ENCODE results near the gene KLF18. TPM values are rescaled to one million over a fixed set of nuclear protein-coding genes. Genes with fewer than 3 reads are reported as not detected.

The KLF18 gene
- total RNA-seq, 1 experiment from 2014 or later: 0.07 TPM

DNA sequence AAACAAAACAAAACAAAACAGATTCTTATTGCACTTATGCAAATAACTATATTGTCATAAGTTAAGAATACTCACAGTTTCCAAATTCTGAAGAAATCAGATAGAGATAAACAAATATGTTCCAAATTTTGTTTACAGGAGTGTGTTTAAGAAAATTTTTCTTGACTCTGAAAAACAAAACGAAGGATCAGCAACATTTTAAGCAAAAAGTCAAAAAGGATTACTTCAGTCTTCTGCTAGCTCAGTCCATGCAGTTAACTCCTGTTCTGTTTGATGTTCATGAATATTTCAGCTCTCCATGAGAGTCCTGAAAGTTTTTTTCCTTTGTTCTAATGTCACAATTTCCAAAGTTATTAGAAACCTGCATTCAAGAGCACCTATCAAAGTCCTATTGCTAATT is 33.2 kb upstream of the KLF18 start:
- no peak overlapping the region for H3K4me3 ChIP-seq (replicated peaks in 1 of 2; ENCODE audit: low read depth in 1 of 2, low read length in 2 of 2)
- no peak overlapping the region for H3K9ac ChIP-seq (ENCODE audit: low read length)
- DNase-seq (ENCODE audit: low read depth, low spot score) (no peak), ATAC-seq (no peak)
- H4K20me1 ChIP-seq (ENCODE audit: insufficient read depth): no peaks in the 10 kb centered on the region
- POLR2A ChIA-PET: no interaction called here
- intact Hi-C loops (cut with micrococcal nuclease): no loop called here
- peaks cover 5 to 8% of the 10 kb centered on the region in 2 experiments; a peak in 3 of 4 replicates for H3K9me3 ChIP-seq (ENCODE audit: control insufficient read depth in 1 of 2, insufficient read depth in 1 of 2, low read depth in 1 of 2, low read length in 2 of 2)
- CTCF ChIA-PET: no interaction called here
- H2AFZ ChIP-seq (ENCODE audit: low read depth, low read length, poor library complexity, severe bottlenecking): no peak overlapping the region
- TF ChIP-seq SRF (IDR thresholded peaks at IDR 0.05; ENCODE audit: low read depth) (no peak), JUND (IDR thresholded peaks at IDR 0.05) (no peak), CBX3 (IDR thresholded peaks at IDR 0.05; ENCODE audit: low read depth) (0 out of 2 replicates have a peak, but pooled peaks have one; percentile 49), SIN3A (IDR thresholded peaks at IDR 0.05; ENCODE audit: low read depth) (no peak)
- no peaks in the 10 kb centered on the region for H3K4me1 ChIP-seq (ENCODE audit: control insufficient read depth in 1 of 2, insufficient read depth in 2 of 2, low read length in 2 of 2)
- H3K27ac ChIP-seq (ENCODE audit: low read depth, low read length): no peak overlapping the region
- no peak overlapping the region for H3K4me2 ChIP-seq (ENCODE audit: low read length)
- no peaks in the 10 kb centered on the region for H3K27me3 ChIP-seq (ENCODE audit: insufficient read depth, low read length)
- no peaks in the 10 kb centered on the region for H3K9me2 ChIP-seq (ENCODE audit: insufficient read depth)
- no peaks in the 10 kb centered on the region for H3K36me3 ChIP-seq (ENCODE audit: control insufficient read depth in 1 of 2, insufficient read depth in 2 of 2, low read length in 2 of 2)
- no TSS peak for BruUV-seq (replicated peaks)
- RAD21 ChIA-PET (ENCODE audit: low non-redundant PET in 1 of 2, low total read pairs in 2 of 2, uncharacterized antibody in 2 of 2, unreplicated experiment in 2 of 2): no interaction called here
- H3K79me2 ChIP-seq (ENCODE audit: insufficient read depth, low read length): no peaks in the 10 kb centered on the region

GRCh38 chr1:44170281-44170823 is 28.9 kb upstream of the KLF18 start:
- POLR2A ChIA-PET: interaction anchor here (1.2 kb wide), 1 partner anchor 15 kb away, joined by 3 read pairs; no protein-coding TSS in a partner anchor
- CTCF ChIA-PET: interaction anchor here (1.1 kb wide), 1 partner anchor 15 kb away, joined by 3 read pairs; no protein-coding TSS in a partner anchor
- Histone ChIP-seq H3K27me3 (ENCODE audit: insufficient read depth, low read length) (no peaks in the 10 kb centered on the region), H4K20me1 (ENCODE audit: insufficient read depth) (no peaks in the 10 kb centered on the region), H3K9me3 (ENCODE audit: control insufficient read depth in 1 of 2, insufficient read depth in 1 of 2, low read depth in 1 of 2, low read length in 2 of 2) (peaks cover 4 to 5% of the 10 kb centered on the region in 2 experiments; a peak in 1 of 4 replicates), H3K36me3 (ENCODE audit: control insufficient read depth in 1 of 2, insufficient read depth in 2 of 2, low read length in 2 of 2) (no peaks in the 10 kb centered on the region), H3K9ac (ENCODE audit: low read length) (no peak overlapping the region), H3K9me2 (ENCODE audit: insufficient read depth) (no peaks in the 10 kb centered on the region), H2AFZ (ENCODE audit: low read depth, low read length, poor library complexity, severe bottlenecking) (no peak overlapping the region), H3K4me3 (replicated peaks in 1 of 2; ENCODE audit: low read depth in 1 of 2, low read length in 2 of 2) (no peak overlapping the region), H3K4me1 (ENCODE audit: control insufficient read depth in 1 of 2, insufficient read depth in 2 of 2, low read length in 2 of 2) (no peaks in the 10 kb centered on the region), H3K27ac (ENCODE audit: low read depth, low read length) (no peak overlapping the region), H3K79me2 (ENCODE audit: insufficient read depth, low read length) (no peaks in the 10 kb centered on the region), H3K4me2 (ENCODE audit: low read length) (no peak overlapping the region)
- DNase-seq (ENCODE audit: low read depth, low spot score) (no peak), ATAC-seq (no peak)
- peak in 2 of 3 experiments; percentile 17 to 31; a peak in 4 of 6 replicates for TF ChIP-seq CTCF (IDR thresholded peaks at IDR 0.05 in 2 of 3, conservative IDR thresholded peaks at IDR 0.05 in 1 of 3; ENCODE audit: borderline replicate concordance in 1 of 3, insufficient read depth in 1 of 3, low read depth in 2 of 3, low read length in 2 of 3)
- no peak for TF ChIP-seq EZH2 (IDR thresholded peaks at IDR 0.05)
- no TSS peak for BruUV-seq (replicated peaks)
- RAD21 ChIA-PET (ENCODE audit: low non-redundant PET in 1 of 2, low total read pairs in 2 of 2, uncharacterized antibody in 2 of 2, unreplicated experiment in 2 of 2): no interaction called here
- intact Hi-C loops (cut with micrococcal nuclease): no loop called here
